Measurements from ENCODE around the gene POLH. TPM values are rescaled to one million over a fixed set of nuclear protein-coding genes. Genes with fewer than 3 reads are reported as not detected.

The POLH gene
- total and polyA plus RNA-seq, 9 of the 15 experiments (the other 6 are each of a cell fraction or from before 2014, with no cell fraction given): 5.8 to 31.6 (median 20.6) TPM

DNA sequence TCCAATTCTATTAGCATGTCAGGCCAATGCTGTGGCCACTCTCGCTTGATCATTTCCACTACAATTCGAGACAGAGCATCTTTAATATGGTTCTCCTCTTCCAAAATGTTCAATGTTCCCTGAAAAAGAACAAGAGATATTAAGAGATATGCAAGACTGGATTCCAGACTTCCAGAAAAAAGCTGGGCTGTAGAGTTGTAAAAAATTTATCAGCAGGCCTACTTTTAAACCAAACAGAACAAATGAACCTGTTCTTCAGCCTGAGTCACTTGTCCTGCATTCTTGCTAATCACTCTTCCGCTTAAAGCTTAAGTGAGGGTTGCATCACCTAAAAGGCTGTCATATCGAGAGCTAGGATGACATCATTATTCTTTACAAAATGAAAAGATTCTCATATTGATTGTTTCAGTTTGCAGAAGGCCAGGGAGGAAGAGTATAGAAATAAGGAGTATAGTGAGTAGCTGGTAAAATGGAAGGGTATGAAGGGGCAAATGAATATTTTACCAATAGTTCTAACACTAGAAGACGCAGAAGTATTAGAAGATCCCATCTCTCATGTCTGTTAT, 5.0 kb upstream of the POLH start (continued):
- TF ChIP-seq CHD7 (IDR thresholded peaks at IDR 0.05; ENCODE audit: low read depth, low read length) (no peak), ZNF586 (CRISPR knock-in tag; conservative IDR thresholded peaks at IDR 0.05) (no peak), RBM39 (optimal IDR thresholded peaks at IDR 0.05; ENCODE audit: low read depth, low read length) (no peak), ZBTB12 (CRISPR knock-in tag; IDR thresholded peaks at IDR 0.05) (0 out of 2 replicates have a peak, but pooled peaks have one; percentile 10), RCOR1 (IDR thresholded peaks at IDR 0.05; ENCODE audit: borderline replicate concordance in 1 of 2, low read depth in 2 of 2, low read length in 2 of 2) (peak in 1 of 2 experiments; percentile 84; a peak in 2 of 4 replicates), ZNF507 (tag; conservative IDR thresholded peaks at IDR 0.05) (no peak), GATAD2A (IDR thresholded peaks at IDR 0.05) (no peak), ETV6 (IDR thresholded peaks at IDR 0.05; ENCODE audit: borderline replicate concordance in 1 of 2, low read depth in 2 of 2, low read length in 1 of 2) (no peak), ETV6 (CRISPR knock-in tag; IDR thresholded peaks at IDR 0.05; ENCODE audit: borderline replicate concordance) (no peak), ZNF165 (CRISPR knock-in tag; IDR thresholded peaks at IDR 0.05; ENCODE audit: borderline replicate concordance) (no peak), PTRF (tag; IDR thresholded peaks at IDR 0.05) (peak; percentile 46; the same call in 1 of the 2 replicates), ILK (tag; IDR thresholded peaks at IDR 0.05; ENCODE audit: borderline replicate concordance, low read depth) (peak; percentile 33; the same call in 1 of the 2 replicates), CBX5 (IDR thresholded peaks at IDR 0.05; ENCODE audit: borderline replicate concordance, low read depth) (no peak), RAD51 (IDR thresholded peaks at IDR 0.05; ENCODE audit: borderline replicate concordance, low read depth) (no peak), NONO (IDR thresholded peaks at IDR 0.05; ENCODE audit: low read depth in 2 of 2, low read length in 1 of 2) (no peak), L3MBTL2 (IDR thresholded peaks at IDR 0.05) (no peak)
